ENCODE data around the gene CDH23.

Gene CDH23

DNA sequence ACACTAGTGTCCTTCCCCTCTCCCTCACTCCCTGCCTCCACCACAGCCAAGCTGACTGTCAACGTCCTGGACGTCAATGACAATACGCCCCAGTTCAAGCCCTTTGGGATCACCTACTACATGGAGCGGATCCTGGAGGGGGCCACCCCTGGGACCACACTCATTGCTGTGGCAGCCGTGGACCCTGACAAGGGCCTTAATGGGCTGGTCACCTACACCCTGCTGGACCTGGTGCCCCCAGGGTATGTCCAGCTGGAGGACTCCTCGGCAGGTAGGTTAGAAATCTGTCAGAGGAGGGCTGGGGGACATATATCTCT lies 401.5 kb downstream of the CDH23 start:
- no peak for TF ChIP-seq POLR2AphosphoS5 (IDR thresholded peaks at IDR 0.05; ENCODE audit: low read depth, low read length)
- TF ChIP-seq, protein P1, sequence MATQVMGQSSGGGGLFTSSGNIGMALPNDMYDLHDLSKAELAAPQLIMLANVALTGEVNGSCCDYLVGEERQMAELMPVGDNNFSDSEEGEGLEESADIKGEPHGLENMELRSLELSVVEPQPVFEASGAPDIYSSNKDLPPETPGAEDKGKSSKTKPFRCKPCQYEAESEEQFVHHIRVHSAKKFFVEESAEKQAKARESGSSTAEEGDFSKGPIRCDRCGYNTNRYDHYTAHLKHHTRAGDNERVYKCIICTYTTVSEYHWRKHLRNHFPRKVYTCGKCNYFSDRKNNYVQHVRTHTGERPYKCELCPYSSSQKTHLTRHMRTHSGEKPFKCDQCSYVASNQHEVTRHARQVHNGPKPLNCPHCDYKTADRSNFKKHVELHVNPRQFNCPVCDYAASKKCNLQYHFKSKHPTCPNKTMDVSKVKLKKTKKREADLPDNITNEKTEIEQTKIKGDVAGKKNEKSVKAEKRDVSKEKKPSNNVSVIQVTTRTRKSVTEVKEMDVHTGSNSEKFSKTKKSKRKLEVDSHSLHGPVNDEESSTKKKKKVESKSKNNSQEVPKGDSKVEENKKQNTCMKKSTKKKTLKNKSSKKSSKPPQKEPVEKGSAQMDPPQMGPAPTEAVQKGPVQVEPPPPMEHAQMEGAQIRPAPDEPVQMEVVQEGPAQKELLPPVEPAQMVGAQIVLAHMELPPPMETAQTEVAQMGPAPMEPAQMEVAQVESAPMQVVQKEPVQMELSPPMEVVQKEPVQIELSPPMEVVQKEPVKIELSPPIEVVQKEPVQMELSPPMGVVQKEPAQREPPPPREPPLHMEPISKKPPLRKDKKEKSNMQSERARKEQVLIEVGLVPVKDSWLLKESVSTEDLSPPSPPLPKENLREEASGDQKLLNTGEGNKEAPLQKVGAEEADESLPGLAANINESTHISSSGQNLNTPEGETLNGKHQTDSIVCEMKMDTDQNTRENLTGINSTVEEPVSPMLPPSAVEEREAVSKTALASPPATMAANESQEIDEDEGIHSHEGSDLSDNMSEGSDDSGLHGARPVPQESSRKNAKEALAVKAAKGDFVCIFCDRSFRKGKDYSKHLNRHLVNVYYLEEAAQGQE (IDR thresholded peaks at IDR 0.05; ENCODE audit: insufficient read depth in 1 of 2, low read depth in 2 of 2, low read length in 2 of 2) = no peak
- no peak for TF ChIP-seq TAF1 (IDR thresholded peaks at IDR 0.05; ENCODE audit: borderline replicate concordance, insufficient read depth, low read length)
- no peak for TF ChIP-seq FOXP2 (optimal IDR thresholded peaks at IDR 0.05; ENCODE audit: borderline replicate concordance, extremely low read depth, extremely low read length, insufficient read depth)
- TF ChIP-seq SIN3A (IDR thresholded peaks at IDR 0.05; ENCODE audit: borderline replicate concordance, insufficient read depth, low read length) = no peak

DNA sequence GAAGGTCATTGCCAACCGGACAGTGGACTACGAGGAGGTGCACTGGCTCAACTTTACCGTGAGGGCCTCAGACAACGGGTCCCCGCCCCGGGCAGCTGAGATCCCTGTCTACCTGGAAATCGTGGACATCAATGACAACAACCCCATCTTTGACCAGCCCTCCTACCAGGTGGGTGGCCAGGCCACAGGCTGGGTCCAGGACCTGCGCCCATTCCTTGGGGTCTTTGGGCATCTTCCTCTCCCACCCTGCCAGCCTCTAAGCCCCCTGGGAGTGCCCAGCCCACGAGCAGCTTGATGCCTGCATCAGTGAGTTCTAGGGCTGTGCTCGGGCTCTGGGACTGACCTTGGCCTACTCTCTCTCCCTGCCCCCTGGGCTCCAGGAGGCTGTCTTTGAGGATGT lies 402.4 kb downstream of the CDH23 start:
- TF ChIP-seq FOXP2 (optimal IDR thresholded peaks at IDR 0.05; ENCODE audit: borderline replicate concordance, extremely low read depth, extremely low read length, insufficient read depth) (no peak), TAF1 (IDR thresholded peaks at IDR 0.05; ENCODE audit: borderline replicate concordance, insufficient read depth, low read length) (no peak), POLR2AphosphoS5 (IDR thresholded peaks at IDR 0.05; ENCODE audit: low read depth, low read length) (no peak), SIN3A (IDR thresholded peaks at IDR 0.05; ENCODE audit: borderline replicate concordance, insufficient read depth, low read length) (no peak)
- TF ChIP-seq, protein P1 (IDR thresholded peaks at IDR 0.05; ENCODE audit: insufficient read depth in 1 of 2, low read depth in 2 of 2, low read length in 2 of 2) = no peak

DNA sequence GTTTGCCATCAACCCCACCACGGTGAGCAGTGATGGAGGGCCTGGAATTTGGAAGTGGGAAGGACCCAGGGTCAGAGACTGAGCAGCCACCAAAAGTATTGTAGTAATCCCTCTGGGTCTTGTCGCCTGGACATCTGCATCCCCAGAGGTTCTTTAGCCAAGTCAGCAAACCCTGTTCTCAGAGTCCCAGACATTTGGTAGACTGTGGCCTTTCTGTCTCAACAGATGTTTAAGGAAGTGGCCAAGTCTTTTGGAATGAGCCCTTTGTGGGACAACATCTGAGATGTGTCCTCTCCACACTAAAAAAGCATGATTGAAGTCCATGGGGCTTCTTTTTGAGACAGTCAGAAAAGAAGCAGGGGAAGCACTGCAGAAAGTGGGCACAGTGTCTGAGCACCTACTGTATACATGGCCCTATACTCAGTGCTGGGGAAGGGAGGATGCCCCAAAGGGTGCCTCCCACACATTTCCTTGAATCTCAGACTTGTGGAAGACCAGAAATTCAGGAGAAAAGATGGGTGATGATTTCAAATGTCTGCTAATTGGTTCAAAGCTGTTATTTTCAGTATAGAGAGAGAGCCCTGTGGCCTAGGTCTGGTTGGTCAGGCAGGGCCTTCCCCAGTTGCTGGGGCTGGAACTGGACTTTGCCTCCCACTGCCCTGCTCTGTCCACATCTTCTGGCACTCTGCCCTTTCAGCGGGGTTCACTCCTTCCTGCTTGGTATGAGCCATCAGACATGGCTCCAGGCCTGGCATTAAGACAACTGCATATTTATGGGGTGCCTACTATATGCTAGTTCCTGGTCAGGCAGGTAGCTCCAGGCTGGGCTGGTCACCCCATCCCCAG lies 403.1 kb downstream of the CDH23 start:
- no peak for TF ChIP-seq SIN3A (IDR thresholded peaks at IDR 0.05; ENCODE audit: borderline replicate concordance, insufficient read depth, low read length)
- TF ChIP-seq, protein P1 (IDR thresholded peaks at IDR 0.05; ENCODE audit: insufficient read depth in 1 of 2, low read depth in 2 of 2, low read length in 2 of 2) = no peak

DNA sequence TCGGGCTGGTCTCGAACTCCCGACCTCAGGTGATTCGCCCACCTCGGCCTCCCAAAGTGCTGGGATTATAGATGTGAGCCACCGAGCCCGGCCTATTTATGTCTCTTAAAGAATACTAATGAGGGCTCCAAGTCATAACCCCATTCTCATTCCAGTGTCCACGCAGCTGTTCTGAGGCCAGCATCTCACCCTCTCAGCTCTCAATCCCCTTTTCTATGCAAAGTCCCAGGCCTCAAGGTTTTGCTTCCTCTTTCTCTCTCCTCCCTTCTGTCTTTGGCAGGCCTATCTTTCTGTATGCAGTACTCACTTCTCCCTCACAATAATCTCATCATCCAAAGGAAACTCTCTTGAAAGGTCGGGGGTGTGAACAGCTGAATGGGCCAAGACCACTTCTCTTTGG lies 404.6 kb downstream of the CDH23 start:
- no peak for TF ChIP-seq FOXP2 (optimal IDR thresholded peaks at IDR 0.05; ENCODE audit: borderline replicate concordance, extremely low read depth, extremely low read length, insufficient read depth)
- TF ChIP-seq, protein P1 (IDR thresholded peaks at IDR 0.05; ENCODE audit: insufficient read depth in 1 of 2, low read depth in 2 of 2, low read length in 2 of 2) = no peak

DNA sequence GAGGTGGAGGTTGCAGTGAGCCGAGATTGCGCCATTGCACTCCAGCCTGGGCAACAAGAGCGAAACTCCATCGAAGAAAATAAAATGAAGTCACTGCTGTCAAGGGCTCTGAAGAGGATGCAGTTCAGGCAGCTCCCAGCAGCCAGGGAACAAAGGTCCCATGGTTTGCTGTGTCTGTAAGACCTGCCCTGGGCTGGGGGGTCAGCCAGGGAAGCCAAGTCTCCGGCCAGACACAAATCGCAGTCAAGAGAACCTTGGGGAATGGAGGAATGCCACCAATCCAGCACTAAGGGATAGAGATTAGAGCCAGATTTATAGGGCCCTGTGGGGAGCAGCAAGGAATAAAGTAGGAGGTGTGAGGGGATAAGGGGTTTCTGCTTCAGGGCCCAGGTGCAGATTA lies 405.5 kb downstream of the CDH23 start:
- TF ChIP-seq SIN3A (IDR thresholded peaks at IDR 0.05; ENCODE audit: borderline replicate concordance, insufficient read depth, low read length) (no peak), POLR2AphosphoS5 (IDR thresholded peaks at IDR 0.05; ENCODE audit: low read depth, low read length) (no peak), FOXP2 (optimal IDR thresholded peaks at IDR 0.05; ENCODE audit: borderline replicate concordance, extremely low read depth, extremely low read length, insufficient read depth) (no peak), TAF1 (IDR thresholded peaks at IDR 0.05; ENCODE audit: borderline replicate concordance, insufficient read depth, low read length) (no peak)
- TF ChIP-seq, protein P1 (IDR thresholded peaks at IDR 0.05; ENCODE audit: insufficient read depth in 1 of 2, low read depth in 2 of 2, low read length in 2 of 2) = no peak
